GM18909 (cell line): Measurements from ENCODE around the gene PMAIP1.

ENCODE experiments used
- ATAC-seq: cut with Tn5 transposase; IDR thresholded peaks from one replicate; pipeline ENCODE4 v1.9.1; 2021; ENCODE audit warnings: mild to moderate bottlenecking; ENCODE audit not compliant: unreplicated experiment, poor library complexity

Gene PMAIP1

DNA sequence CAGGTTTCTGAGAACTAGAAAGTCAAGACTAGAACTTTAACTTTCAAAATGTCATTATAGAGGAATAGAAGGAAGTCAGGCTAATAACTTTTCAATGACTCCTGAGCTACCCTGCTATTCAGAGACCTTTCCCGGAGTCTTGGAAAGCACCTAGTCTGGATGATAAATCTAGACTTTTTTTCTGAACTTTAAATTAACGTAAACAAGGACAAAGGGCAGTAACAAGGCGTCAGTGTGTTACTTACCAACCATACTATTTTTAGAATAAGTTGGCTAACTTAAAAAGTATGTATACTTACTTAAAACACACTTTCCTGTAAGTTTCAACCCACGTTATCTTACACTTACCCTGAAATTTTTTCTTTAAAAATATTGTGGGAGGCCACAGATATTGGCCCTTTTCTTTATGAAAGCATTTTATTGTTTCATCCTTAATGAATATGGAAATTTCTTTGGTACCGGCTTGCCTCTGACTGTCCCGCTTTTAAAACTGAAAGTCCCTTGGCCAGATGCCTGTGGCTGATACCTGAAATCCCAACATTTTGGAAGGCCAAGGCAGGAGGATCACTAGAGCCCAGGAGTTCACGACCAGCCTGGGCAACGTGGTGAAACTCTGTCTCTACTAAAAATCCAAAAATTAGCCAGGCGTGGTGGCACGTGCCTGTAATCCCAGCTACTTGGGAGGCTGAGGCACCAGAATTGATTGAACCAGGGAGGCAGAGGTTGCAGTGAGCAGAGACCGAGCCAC lies 9.7 kb downstream of the PMAIP1 start:
- no peak for ATAC-seq

- no peak for ATAC-seq
These were observed 11.2 kb downstream of the PMAIP1 start for GRCh38 chr18:59910967-59911366.

GRCh38 chr18:59911600-59911999 lies 11.8 kb downstream of the PMAIP1 start:
- no peak for ATAC-seq

GRCh38 chr18:59912007-59912550 lies 12.3 kb downstream of the PMAIP1 start:
- no peak for ATAC-seq

- ATAC-seq: no peak
These were observed 15.8 kb downstream of the PMAIP1 start for GRCh38 chr18:59915606-59916005.

DNA sequence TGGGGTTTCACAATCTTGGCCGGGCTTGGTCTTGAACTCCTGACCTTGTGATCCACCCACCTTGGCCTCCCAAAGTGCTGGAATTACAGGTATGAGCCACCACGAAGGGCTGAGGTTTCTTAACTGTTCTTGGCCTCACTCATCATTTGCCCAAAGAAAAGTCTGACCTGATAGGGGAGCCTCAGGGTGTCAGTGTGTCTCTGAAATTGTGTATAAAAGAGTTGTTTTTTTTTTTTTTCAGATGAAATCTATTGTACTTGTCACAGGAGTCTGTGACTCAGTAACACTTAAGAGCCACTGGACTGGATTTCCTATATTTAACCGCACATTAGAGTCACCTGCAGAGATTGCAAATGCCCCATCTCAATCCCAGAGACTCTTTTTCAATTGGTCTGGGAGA lies 16.9 kb downstream of the PMAIP1 start:
- no peak for ATAC-seq

- no peak for ATAC-seq
These were observed 17.6 kb downstream of the PMAIP1 start for GRCh38 chr18:59917422-59917821.

DNA sequence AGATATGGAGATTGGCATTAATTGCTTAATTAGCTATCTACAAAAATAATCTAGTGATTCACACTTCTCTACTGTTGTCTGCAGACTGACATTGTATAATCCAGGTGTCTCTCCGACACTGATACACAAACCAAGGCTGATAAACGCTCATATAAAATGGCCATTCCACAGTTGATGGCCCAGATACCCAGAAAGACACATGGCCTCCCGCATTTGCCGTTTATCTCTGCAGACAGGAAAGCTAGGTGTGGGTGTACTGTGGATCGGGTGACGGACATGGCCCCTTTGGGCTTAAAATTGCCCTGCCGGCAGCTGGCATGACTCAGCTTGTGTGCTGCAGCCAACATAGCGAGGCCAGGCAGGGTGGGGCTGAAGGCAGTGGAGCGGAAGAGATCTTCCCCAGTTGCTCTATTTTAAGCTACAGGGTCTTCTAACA lies 18.5 kb downstream of the PMAIP1 start:
- peak; percentile 73 for ATAC-seq

DNA sequence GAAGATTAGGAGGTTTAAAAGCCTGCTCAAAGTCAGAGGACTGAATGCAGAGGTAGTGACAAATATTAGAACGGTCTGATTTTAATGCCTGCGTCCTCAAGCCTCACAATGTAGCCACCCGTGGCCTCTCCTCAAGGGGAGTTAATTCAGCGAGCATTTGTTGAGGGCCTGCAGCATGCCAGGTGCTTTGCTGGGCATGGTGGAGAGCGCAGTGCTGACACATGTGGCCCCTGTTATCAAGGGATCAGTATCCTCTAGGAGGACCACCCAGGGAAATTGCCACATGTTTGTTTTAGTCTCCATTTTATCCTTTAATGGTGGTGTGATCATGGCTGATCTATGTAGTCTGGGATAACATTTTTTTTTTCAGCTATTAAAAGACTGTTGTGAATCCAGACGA lies 19.2 kb downstream of the PMAIP1 start:
- ATAC-seq: no peak

DNA sequence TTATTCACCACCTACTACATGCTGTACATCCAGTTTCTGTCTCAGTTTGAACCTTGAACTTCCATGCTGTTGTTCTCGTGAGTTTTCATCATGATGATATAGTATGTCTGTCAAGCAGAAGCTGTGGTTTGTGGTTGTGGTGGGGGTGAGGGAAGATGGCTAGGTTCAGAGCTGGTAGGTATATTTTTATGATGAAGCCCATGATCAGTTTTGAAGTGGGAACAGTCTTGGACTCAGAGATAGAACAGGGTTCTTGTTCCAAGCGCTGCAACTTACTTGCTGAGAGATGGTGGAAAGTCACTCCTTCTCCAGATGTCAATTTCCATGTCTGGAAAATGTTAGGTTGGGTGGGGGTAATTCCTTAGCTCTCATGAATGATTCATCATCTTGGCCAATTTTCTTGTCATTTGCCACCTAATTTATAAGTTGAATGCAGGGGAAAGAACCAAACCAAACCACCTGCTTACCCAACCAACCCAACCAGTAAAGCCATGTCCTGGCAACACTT lies 21.6 kb downstream of the PMAIP1 start:
- ATAC-seq: peak; percentile 52

DNA sequence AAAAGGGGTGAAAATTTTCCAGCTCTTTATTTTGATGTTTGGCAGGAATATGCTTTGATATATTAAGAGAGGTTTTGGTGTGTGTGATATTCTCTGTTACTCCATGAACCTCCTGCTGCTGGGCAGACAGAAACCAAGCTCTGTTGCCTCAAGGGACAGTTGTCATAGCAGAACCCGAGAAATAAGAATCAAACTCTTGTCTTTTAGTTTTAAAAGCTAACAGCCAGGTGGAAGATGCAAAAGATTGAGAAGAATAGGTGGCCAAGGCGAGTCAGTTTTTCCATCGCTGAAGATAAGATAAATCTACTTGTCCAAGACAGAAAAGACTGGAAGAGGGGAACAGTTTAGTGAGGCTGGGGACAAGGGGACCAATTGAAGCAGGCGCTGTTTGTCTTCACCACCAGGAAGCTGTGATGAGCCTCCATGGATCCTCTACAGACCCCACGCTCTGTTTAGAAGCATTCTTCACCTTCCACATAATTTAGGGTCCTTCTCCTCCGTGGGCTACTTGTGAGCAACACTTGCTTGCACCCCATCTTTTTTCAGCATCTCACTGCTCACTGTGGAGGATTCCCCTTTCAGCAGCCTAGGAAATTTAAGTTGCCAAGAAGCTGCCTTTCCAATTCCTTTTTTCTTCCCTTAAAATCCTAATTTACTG lies 23.9 kb downstream of the PMAIP1 start:
- peak; percentile 49 for ATAC-seq

DNA sequence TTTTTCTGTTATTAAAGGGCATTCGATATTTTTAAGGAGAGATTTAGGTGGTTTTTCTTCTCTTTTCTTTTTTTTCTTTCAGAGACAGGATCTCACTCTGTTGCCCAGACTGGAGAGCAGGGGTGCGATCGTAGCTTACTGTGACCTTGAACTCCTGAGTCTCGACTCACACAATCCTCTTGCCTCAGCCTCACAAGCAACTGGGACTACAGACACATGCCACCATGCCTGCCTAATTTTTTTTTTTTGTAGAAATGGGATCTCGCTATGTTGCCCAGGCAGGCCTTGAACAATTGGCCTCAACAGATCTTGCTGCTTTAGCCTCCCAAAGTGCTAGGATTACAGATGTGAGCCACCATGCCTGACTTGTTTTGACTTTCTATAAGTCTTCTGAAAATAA lies 26.3 kb downstream of the PMAIP1 start:
- ATAC-seq: no peak

GRCh38 chr18:59927246-59927825 lies 27.5 kb downstream of the PMAIP1 start:
- ATAC-seq: peak; percentile 76

DNA sequence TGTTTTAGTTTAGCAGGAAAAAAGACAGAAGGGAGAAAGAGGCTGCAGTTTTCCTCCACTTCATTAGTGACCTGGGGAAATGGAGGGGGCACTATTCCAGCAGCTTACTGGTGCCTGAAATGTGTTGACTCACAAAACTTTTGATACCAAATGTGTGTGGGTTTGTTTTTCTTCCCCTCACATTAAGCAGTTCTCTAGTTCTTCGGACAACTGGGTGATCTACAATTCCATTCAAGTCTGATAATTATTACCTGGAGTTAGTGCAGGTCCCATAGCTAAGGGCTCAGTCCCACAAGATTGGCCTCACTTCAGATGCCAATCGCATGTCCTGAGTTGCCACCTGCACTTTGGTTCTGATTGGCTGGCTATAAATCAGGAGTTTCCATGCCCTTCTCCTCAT lies 28.4 kb downstream of the PMAIP1 start:
- no peak for ATAC-seq

DNA sequence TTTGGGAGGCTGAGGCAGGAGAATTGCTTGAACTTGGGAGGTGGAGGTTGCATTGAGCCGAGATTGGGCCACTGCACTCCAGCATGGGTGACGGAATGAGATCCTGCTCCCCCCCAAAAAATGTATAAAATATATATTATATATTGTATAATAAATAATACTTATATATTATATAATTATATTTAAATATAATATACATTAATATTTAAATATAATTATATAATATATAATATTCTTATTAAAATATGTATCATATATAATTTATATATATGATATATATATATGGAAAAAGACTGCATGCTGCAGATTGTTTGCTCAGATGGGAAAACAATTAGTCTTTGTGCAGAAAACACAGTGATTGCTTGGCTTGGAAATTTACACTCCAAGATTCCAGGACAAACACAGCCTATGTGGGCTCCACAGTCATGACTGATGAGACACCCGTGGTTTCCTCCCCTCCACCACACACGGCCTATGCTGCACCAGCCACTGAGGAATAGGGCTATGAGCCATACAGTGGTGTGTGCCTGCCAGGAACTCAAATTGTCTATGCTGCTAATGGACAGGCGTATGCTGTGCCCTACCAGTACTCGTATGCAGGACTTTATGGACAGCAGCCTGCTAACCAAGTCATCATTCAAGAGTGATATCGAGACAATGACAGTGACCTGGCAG lies 30.0 kb downstream of the PMAIP1 start:
- ATAC-seq: no peak

GRCh38 chr18:59932401-59932800 lies 32.6 kb downstream of the PMAIP1 start:
- no peak for ATAC-seq

DNA sequence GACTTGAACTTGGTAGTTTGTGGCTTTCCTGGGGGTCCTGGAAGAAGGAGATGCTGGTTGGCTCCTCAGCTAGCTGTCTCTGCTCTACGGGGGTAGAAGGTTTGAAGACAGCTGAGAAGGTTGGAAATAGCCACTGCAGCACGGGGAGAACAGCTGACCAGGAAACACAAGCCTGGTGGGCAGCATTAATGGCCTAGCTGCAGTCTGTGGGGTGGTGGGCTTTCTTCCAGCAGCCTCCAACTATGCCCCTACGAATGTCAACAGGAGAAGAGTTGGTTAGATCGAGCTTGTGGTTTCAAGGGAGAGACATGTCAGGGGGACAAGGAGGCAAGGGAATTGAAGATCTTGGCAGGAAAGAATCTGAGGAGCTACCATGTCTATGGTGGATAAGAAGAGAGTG lies 38.9 kb downstream of the PMAIP1 start:
- ATAC-seq: no peak

DNA sequence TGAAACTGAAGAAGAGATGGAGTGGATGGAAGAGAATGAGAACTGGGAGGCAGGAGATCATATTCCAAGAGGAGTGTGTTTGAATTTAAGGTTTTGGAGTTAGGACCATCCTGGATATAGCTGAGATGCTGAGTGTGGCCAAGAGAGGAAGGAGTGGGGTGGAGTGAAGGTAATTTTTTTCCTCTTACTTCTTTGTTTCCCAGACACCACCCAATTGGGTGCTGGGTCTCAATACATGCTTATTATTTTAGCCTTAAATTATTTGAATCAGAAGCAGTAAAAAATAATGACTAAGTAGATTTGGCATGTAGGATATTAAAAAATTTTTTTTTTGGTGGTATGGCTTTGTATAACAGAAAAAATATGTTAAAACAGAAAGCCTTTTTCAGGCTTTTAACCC lies 39.3 kb downstream of the PMAIP1 start:
- ATAC-seq: no peak

DNA sequence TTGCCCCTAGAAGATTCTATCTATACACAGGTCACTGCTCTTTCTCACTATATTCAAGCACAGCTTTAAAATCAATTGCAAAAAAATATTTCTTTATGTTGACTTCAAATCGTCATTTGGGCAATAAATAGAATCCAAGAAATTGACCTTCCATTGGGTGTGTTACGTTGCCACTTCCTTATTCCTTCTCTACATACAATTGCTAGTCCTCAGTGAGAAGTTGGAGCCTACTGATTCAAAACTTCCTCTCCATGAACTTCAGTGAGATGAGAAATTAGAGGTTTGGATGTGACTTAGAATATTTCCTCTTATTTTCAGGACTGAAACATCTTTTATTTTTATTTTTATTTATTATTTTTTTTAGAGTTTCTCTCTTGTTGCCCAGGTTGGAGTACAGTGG lies 40.3 kb downstream of the PMAIP1 start:
- ATAC-seq: no peak

DNA sequence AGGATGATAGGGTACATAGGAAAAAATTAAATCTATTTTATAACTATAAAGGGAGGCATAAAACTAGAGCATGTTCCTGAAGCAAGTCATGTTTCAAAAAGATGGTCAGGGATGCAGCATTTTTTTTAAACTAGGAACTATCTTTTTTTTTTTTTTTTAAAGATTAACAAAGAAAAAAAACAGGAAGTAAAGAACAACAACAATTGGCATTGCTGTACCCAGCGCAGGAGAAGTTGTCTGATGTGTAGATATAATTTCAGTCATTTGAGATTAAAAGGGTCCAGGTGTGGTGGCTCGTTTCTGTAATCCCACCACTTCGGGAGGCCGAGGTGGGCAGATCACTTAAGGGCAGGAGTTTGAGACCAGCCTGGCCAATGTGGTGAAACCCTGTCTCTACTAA lies 41.5 kb downstream of the PMAIP1 start:
- ATAC-seq: no peak

DNA sequence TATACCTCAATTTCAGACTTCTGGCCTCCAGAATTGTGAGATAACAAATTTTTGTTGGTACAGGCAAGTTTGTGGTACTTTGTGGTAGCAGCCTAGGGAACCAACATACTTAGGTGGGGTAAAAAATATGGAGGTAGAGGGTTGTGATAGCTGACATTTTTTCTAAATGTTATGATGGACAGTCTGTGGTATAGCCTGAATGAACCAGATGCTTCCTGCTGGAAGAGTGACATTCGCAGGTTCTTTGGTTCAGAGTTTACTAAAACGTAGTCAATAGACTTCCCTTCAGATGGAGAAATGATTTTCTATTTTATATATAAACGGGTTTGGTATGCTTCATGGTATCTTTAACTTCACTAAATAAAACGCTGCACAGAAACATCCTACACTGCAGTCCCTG lies 42.8 kb downstream of the PMAIP1 start:
- ATAC-seq: no peak
